WTC11 (cell line): Measurements from ENCODE around the gene CDC42EP4.

Experiments used
- CBFB ChIP-seq: sonication (generic); formaldehyde crosslinking; IDR thresholded peaks from 2 replicates; pipeline ENCODE4 v1.8.1; 2022; ENCODE audit warnings: mild to moderate bottlenecking, low read depth, missing genetic modification reagents
- CREB1 ChIP-seq: sonication (generic); formaldehyde crosslinking; IDR thresholded peaks from 2 replicates; pipeline ENCODE4 v1.8.0; 2023; ENCODE audit warnings: mild to moderate bottlenecking, missing genetic modification reagents
- FOXJ3 ChIP-seq: sonication (generic); formaldehyde crosslinking; IDR thresholded peaks from 2 replicates; pipeline ENCODE4 v1.9.0; 2021; ENCODE audit warnings: missing genetic modification reagents, mild to moderate bottlenecking, borderline replicate concordance
- FOXK1 ChIP-seq: sonication (generic); formaldehyde crosslinking; IDR thresholded peaks from 2 replicates; pipeline ENCODE4 v1.8.0; 2022; ENCODE audit warnings: mild to moderate bottlenecking, moderate library complexity, missing genetic modification reagents
- NR2C2 ChIP-seq: sonication (generic); formaldehyde crosslinking; IDR thresholded peaks from 2 replicates; pipeline ENCODE4 v1.8.0; 2022; ENCODE audit warnings: mild to moderate bottlenecking, missing genetic modification reagents
- TCF7 ChIP-seq: sonication (generic); formaldehyde crosslinking; IDR thresholded peaks from 2 replicates; pipeline ENCODE4 v1.8.0; 2022; ENCODE audit warnings: mild to moderate bottlenecking, low read depth, missing genetic modification reagents, moderate library complexity
- ZNF232 ChIP-seq: sonication (generic); formaldehyde crosslinking; IDR thresholded peaks from 2 replicates; pipeline ENCODE4 v1.8.0; 2022; ENCODE audit warnings: mild to moderate bottlenecking, missing genetic modification reagents
- TF ChIP-seq, protein P1 (sequence below): sonication (generic); formaldehyde crosslinking; IDR thresholded peaks from 2 replicates; pipeline ENCODE4 v1.8.0; 2023; ENCODE audit warnings: missing genetic modification reagents, mild to moderate bottlenecking, borderline replicate concordance
- TF ChIP-seq, protein P2 (sequence below): fragments of 200-600 bp; IDR thresholded peaks from 2 replicates; pipeline ENCODE4 v1.8.0; 2022; ENCODE audit warnings: antibody characterized with exemption
- TF ChIP-seq, protein P3 (sequence below): sonication (generic); formaldehyde crosslinking; conservative IDR thresholded peaks from 2 replicates; pipeline ENCODE4 v1.8.1; 2022; ENCODE audit warnings: mild to moderate bottlenecking, missing genetic modification reagents
- TF ChIP-seq, protein P4 (sequence below): fragments of 250-450 bp; sonication (Bioruptor Pico); IDR thresholded peaks from 2 replicates; pipeline ENCODE4 v2.1.2; 2022; ENCODE audit warnings: mild to moderate bottlenecking, moderate library complexity
- TF ChIP-seq, protein P5 (sequence below): sonication (generic); formaldehyde crosslinking; IDR thresholded peaks from 2 replicates; pipeline ENCODE4 v1.8.1; 2023; ENCODE audit warnings: mild to moderate bottlenecking, moderate library complexity, missing genetic modification reagents
- TF ChIP-seq, protein P6 (sequence below): sonication (generic); formaldehyde crosslinking; IDR thresholded peaks from 2 replicates; pipeline ENCODE4 v1.8.1; 2023; ENCODE audit warnings: mild to moderate bottlenecking, missing genetic modification reagents, moderate library complexity

DNA sequence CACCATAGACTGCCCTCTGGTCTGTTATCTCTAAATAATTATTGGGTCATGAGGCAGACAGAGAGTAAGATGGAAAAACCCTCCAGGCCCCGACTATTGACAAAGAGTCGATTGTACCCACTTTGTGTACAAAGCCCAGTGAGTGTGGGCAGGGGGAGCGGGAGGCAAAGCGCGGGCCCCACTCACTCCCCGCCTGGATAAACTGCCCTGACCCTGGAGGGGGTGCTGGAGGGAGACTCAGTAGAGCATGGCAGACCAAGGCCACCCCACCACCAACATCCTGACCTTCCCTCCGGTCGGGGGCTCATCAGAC is 38.9 kb downstream of the CDC42EP4 start:
- TF ChIP-seq NR2C2 (CRISPR knock-in tag) (no peak), ZNF232 (CRISPR knock-in tag) (no peak), CREB1 (CRISPR knock-in tag) (no peak), FOXK1 (CRISPR knock-in tag) (no peak), TCF7 (no peak), FOXJ3 (CRISPR knock-in tag) (no peak), CBFB (CRISPR knock-in tag) (no peak)
- TF ChIP-seq, protein P1, sequence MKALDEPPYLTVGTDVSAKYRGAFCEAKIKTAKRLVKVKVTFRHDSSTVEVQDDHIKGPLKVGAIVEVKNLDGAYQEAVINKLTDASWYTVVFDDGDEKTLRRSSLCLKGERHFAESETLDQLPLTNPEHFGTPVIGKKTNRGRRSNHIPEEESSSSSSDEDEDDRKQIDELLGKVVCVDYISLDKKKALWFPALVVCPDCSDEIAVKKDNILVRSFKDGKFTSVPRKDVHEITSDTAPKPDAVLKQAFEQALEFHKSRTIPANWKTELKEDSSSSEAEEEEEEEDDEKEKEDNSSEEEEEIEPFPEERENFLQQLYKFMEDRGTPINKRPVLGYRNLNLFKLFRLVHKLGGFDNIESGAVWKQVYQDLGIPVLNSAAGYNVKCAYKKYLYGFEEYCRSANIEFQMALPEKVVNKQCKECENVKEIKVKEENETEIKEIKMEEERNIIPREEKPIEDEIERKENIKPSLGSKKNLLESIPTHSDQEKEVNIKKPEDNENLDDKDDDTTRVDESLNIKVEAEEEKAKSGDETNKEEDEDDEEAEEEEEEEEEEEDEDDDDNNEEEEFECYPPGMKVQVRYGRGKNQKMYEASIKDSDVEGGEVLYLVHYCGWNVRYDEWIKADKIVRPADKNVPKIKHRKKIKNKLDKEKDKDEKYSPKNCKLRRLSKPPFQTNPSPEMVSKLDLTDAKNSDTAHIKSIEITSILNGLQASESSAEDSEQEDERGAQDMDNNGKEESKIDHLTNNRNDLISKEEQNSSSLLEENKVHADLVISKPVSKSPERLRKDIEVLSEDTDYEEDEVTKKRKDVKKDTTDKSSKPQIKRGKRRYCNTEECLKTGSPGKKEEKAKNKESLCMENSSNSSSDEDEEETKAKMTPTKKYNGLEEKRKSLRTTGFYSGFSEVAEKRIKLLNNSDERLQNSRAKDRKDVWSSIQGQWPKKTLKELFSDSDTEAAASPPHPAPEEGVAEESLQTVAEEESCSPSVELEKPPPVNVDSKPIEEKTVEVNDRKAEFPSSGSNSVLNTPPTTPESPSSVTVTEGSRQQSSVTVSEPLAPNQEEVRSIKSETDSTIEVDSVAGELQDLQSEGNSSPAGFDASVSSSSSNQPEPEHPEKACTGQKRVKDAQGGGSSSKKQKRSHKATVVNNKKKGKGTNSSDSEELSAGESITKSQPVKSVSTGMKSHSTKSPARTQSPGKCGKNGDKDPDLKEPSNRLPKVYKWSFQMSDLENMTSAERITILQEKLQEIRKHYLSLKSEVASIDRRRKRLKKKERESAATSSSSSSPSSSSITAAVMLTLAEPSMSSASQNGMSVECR (CRISPR knock-in tag), result no peak
- TF ChIP-seq, protein P2, sequence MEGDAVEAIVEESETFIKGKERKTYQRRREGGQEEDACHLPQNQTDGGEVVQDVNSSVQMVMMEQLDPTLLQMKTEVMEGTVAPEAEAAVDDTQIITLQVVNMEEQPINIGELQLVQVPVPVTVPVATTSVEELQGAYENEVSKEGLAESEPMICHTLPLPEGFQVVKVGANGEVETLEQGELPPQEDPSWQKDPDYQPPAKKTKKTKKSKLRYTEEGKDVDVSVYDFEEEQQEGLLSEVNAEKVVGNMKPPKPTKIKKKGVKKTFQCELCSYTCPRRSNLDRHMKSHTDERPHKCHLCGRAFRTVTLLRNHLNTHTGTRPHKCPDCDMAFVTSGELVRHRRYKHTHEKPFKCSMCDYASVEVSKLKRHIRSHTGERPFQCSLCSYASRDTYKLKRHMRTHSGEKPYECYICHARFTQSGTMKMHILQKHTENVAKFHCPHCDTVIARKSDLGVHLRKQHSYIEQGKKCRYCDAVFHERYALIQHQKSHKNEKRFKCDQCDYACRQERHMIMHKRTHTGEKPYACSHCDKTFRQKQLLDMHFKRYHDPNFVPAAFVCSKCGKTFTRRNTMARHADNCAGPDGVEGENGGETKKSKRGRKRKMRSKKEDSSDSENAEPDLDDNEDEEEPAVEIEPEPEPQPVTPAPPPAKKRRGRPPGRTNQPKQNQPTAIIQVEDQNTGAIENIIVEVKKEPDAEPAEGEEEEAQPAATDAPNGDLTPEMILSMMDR, result no peak
- TF ChIP-seq, protein P3, sequence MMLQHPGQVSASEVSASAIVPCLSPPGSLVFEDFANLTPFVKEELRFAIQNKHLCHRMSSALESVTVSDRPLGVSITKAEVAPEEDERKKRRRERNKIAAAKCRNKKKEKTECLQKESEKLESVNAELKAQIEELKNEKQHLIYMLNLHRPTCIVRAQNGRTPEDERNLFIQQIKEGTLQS, result no peak
- TF ChIP-seq, protein P4, sequence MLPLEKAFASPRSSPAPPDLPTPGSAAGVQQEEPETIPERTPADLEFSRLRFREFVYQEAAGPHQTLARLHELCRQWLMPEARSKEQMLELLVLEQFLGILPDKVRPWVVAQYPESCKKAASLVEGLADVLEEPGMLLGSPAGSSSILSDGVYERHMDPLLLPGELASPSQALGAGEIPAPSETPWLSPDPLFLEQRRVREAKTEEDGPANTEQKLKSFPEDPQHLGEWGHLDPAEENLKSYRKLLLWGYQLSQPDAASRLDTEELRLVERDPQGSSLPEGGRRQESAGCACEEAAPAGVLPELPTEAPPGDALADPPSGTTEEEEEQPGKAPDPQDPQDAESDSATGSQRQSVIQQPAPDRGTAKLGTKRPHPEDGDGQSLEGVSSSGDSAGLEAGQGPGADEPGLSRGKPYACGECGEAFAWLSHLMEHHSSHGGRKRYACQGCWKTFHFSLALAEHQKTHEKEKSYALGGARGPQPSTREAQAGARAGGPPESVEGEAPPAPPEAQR, result no peak
- TF ChIP-seq, protein P5, sequence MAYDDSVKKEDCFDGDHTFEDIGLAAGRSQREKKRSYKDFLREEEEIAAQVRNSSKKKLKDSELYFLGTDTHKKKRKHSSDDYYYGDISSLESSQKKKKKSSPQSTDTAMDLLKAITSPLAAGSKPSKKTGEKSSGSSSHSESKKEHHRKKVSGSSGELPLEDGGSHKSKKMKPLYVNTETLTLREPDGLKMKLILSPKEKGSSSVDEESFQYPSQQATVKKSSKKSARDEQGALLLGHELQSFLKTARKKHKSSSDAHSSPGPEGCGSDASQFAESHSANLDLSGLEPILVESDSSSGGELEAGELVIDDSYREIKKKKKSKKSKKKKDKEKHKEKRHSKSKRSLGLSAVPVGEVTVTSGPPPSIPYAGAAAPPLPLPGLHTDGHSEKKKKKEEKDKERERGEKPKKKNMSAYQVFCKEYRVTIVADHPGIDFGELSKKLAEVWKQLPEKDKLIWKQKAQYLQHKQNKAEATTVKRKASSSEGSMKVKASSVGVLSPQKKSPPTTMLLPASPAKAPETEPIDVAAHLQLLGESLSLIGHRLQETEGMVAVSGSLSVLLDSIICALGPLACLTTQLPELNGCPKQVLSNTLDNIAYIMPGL (CRISPR knock-in tag), result no peak
- TF ChIP-seq, protein P6, sequence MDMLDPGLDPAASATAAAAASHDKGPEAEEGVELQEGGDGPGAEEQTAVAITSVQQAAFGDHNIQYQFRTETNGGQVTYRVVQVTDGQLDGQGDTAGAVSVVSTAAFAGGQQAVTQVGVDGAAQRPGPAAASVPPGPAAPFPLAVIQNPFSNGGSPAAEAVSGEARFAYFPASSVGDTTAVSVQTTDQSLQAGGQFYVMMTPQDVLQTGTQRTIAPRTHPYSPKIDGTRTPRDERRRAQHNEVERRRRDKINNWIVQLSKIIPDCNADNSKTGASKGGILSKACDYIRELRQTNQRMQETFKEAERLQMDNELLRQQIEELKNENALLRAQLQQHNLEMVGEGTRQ, result no peak
